Type B pancreatic cell (in vitro differentiated cells): ENCODE results near the gene LPO. TPM values are rescaled to one million over a fixed set of nuclear protein-coding genes. Genes with fewer than 3 reads are reported as not detected.

ENCODE experiments used
- DNase-seq: peaks from one replicate; pipeline ENCODE4 v3.0.0; 2021; ENCODE audit warnings: mixed read lengths; ENCODE audit not compliant: unreplicated experiment; ENCODE audit errors: extremely low spot score
- H3K27ac Mint-ChIP-seq: 2 replicates; pipeline ENCODE4 v1.8.0; 2021; ENCODE audit warnings: mild to moderate bottlenecking, mixed read lengths
- H3K27me3 Mint-ChIP-seq: 2 replicates; pipeline ENCODE4 v1.8.0; 2021; ENCODE audit warnings: mixed read lengths
- H3K36me3 Mint-ChIP-seq: 2 replicates; pipeline ENCODE4 v1.8.0; 2021; ENCODE audit warnings: mixed read lengths
- H3K4me1 Mint-ChIP-seq: one replicate; pipeline ENCODE4 v1.8.0; 2021; ENCODE audit warnings: mixed read lengths; ENCODE audit not compliant: unreplicated experiment
- H3K4me3 Mint-ChIP-seq: 2 replicates; pipeline ENCODE4 v1.8.0; 2021; ENCODE audit warnings: mild to moderate bottlenecking, mixed read lengths
- H3K9me3 Mint-ChIP-seq: 2 replicates; pipeline ENCODE4 v1.8.0; 2021; ENCODE audit warnings: mixed read lengths
- CTCF ChIP-seq: fragments of 200-600 bp; sonication (generic); conservative IDR thresholded peaks from 2 replicates; pipeline ENCODE4 v1.5.0; 2021; ENCODE audit warnings: antibody characterized with exemption, mild to moderate bottlenecking
- total RNA-seq: library from RNA; stranded (reverse); gene quantifications from 2 replicates; pipeline ENCODE4 v1.2.1, GENCODE V29; 2021; ENCODE audit warnings: low replicate concordance

LPO gene
- total RNA-seq, 1 donor from 2014 or later = not detected

GRCh38 chr17:58234512-58234911 is 3.9 kb upstream of the LPO start:
- H3K27me3 Mint-ChIP-seq = peaks cover 90% of the 10 kb centered on the region

DNA sequence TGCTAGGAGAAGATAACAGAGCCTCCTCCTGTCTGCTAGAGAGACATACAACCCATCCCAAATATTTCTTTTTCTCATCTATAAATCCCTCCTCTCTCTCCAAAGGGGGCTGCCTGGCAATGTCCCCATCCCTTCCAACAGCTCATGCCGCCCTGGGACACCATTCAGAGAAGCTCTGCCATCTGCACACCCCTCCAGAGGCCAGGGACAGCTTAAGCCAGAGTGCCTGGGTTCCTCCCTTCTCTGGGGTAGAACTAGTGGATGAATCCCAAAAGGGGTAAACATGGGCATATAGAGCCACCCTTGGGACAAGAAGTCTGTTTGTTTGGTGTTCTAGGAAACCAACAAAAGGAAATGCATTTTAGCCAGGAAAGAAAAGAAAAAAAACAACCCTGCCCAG is 2.6 kb upstream of the LPO start:
- H3K36me3 Mint-ChIP-seq = no peaks in the 10 kb centered on the region
- TF ChIP-seq CTCF = no peak
- H3K4me1 Mint-ChIP-seq = no peaks in the 10 kb centered on the region
- peaks cover 98% of the 10 kb centered on the region for H3K27me3 Mint-ChIP-seq
- H3K4me3 Mint-ChIP-seq = no peak overlapping the region
- no peak for DNase-seq
- no peak overlapping the region for H3K27ac Mint-ChIP-seq
- H3K9me3 Mint-ChIP-seq = no peaks in the 10 kb centered on the region

More at GRCh38 chr17:58234512-58234911, 3.9 kb upstream of the LPO start:
- no peak for TF ChIP-seq CTCF
- no peak for DNase-seq
- Mint-ChIP-seq H3K36me3 (no peaks in the 10 kb centered on the region), H3K4me3 (no peak overlapping the region), H3K9me3 (no peaks in the 10 kb centered on the region), H3K27ac (no peak overlapping the region), H3K4me1 (no peaks in the 10 kb centered on the region)

- H3K9me3 Mint-ChIP-seq = no peaks in the 10 kb centered on the region
- no peaks in the 10 kb centered on the region for H3K4me1 Mint-ChIP-seq
- peaks cover 98% of the 10 kb centered on the region for H3K27me3 Mint-ChIP-seq
Observed at GRCh38 chr17:58236394-58236793, 2.0 kb upstream of the LPO start.

GRCh38 chr17:58239987-58240386 is 1.6 kb downstream of the LPO start:
- Mint-ChIP-seq H3K4me1 (no peaks in the 10 kb centered on the region), H3K27me3 (peaks cover 100% of the 10 kb centered on the region), H3K4me3 (no peak overlapping the region), H3K9me3 (no peaks in the 10 kb centered on the region), H3K27ac (no peak overlapping the region), H3K36me3 (no peaks in the 10 kb centered on the region)
- no peak for DNase-seq
- TF ChIP-seq CTCF = no peak

More at GRCh38 chr17:58236394-58236793, 2.0 kb upstream of the LPO start:
- no peak for TF ChIP-seq CTCF
- no peak for DNase-seq
- H3K36me3 Mint-ChIP-seq = no peaks in the 10 kb centered on the region
- no peak overlapping the region for H3K4me3 Mint-ChIP-seq
- no peak overlapping the region for H3K27ac Mint-ChIP-seq

DNA sequence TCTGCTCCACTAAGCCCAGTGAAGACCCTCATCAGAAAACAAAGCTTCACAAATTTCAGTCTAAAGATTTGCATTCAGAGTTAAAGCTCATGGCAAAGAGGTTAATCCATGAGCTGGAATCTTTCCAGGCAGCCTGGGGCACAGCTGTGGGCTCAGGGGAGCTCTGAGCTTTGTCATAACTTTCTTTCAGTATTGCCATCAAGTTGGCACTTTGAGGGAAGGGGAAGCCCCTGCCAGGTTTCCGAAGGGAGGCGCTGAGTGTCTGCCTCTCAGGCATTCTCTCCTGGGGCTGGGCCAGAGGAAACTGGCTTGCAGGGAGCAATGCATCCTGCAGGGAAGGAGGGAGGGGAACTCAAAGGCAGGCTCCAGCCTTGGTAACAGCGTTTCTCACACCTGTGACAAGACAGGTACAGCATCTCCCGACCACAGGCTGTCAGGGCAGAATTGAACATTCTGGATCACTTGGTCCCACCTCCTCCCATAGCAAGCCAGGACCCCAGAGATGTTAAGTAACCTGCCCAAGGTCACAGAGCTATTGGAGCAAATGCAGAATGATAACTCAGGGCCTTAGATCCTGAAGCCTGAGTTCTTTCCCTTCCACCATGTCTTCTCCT is 3.9 kb downstream of the LPO start:
- DNase-seq = no peak
- Mint-ChIP-seq H3K27ac (no peak overlapping the region), H3K9me3 (no peaks in the 10 kb centered on the region), H3K36me3 (no peaks in the 10 kb centered on the region), H3K27me3 (peaks cover 96% of the 10 kb centered on the region), H3K4me1 (no peaks in the 10 kb centered on the region), H3K4me3 (no peak overlapping the region)
- TF ChIP-seq CTCF = no peak
